Keratinocyte (primary cell): ENCODE data around the gene ALDH4A1.

Experiments used
- CTCF ChIP-seq, 3 experiments: IDR thresholded peaks in 1 of 3; conservative IDR thresholded peaks in 1 of 3; optimal IDR thresholded peaks in 1 of 3; 2 replicates in 2 of 3; 3 replicates in 1 of 3; pipeline versions ENCODE3 to v1.5.1; 2011; ENCODE audit warnings: low read length in 3 of 3, mild to moderate bottlenecking in 3 of 3, moderate library complexity in 2 of 3, control low read depth in 1 of 3, inconsistent platforms in 1 of 3; ENCODE audit not compliant: insufficient read depth in 2 of 3; ENCODE audit errors: extremely low read depth in 1 of 3
- EZH2 ChIP-seq: IDR thresholded peaks from one replicate; pipeline ENCODE4 v1.6.1; 2012; ENCODE audit warnings: inconsistent platforms, mild to moderate bottlenecking, low read length, moderate library complexity

- TF ChIP-seq CTCF (optimal IDR thresholded peaks at IDR 0.05 in 1 of 3, IDR thresholded peaks at IDR 0.05 in 1 of 3, conservative IDR thresholded peaks at IDR 0.05 in 1 of 3; ENCODE audit: extremely low read depth in 1 of 3, insufficient read depth in 2 of 3, low read length in 3 of 3) (no peak), EZH2 (no peak)
These were observed 17.6 kb upstream of the ALDH4A1 start for GRCh38 chr1:18919956-18920355.
